ENCODE data around the gene NLRP1.

DNA sequence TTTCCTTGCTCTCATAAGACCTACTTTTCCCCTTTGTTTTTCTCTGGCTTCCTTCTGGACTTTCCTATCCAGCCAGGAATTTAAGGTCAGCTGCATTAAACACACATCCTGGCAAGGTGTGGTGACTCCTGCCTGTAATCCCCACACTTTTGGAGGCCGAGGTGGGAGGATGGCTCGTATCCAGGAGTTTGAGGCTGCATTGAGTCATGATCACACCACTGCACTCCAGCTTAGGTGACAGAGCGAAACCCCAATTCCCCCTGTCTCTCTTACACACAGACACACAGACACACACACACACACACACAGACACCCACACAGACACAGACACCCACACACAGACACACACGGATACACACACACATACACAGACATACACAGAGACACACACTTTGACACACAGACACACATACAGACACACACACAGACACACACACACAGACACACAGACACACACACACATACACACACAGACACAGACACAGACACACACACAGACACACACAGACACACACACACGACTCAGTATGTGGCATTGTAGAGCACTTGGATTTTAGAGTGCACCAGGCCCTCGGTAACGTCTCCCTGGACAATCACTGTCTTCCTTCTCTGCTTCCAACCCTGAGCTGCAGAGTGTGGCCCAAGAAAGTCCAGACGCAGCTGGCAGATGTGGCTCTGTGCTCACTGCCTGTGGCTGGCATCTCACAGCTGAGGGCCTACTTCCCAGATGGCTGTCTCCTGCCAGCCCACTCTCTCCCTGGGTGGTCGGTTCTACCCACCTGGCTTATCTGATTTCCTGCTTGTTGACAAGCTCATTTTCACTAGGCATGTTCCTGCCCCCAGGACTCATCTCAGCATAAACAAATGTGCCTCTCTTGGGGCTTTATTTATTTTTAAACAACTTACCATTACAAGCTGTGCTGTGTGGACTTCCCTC, 39.0 kb downstream of the NLRP1 start:
- TF ChIP-seq, protein P1, sequence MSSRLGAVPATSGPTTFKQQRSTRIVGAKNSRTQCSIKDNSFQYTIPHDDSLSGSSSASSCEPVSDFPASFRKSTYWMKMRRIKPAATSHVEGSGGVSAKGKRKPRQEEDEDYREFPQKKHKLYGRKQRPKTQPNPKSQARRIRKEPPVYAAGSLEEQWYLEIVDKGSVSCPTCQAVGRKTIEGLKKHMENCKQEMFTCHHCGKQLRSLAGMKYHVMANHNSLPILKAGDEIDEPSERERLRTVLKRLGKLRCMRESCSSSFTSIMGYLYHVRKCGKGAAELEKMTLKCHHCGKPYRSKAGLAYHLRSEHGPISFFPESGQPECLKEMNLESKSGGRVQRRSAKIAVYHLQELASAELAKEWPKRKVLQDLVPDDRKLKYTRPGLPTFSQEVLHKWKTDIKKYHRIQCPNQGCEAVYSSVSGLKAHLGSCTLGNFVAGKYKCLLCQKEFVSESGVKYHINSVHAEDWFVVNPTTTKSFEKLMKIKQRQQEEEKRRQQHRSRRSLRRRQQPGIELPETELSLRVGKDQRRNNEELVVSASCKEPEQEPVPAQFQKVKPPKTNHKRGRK (CRISPR knock-in tag; IDR thresholded peaks at IDR 0.05) = no peak
- TF ChIP-seq NFE2L2 (IDR thresholded peaks at IDR 0.05; ENCODE audit: low read length) (no peak), MEIS2 (CRISPR knock-in tag; IDR thresholded peaks at IDR 0.05) (no peak), ZNF841 (CRISPR knock-in tag; IDR thresholded peaks at IDR 0.05; ENCODE audit: borderline replicate concordance) (no peak), TCF7L2 (IDR thresholded peaks at IDR 0.05; ENCODE audit: low read depth, low read length) (no peak), KMT2A (CRISPR knock-in tag; IDR thresholded peaks at IDR 0.05) (no peak), CTCF (CRISPR knock-in tag; IDR thresholded peaks at IDR 0.05) (no peak), USF2 (IDR thresholded peaks at IDR 0.05; ENCODE audit: low read depth, low read length) (no peak), USF2 (CRISPR knock-in tag; IDR thresholded peaks at IDR 0.05; ENCODE audit: borderline replicate concordance) (no peak), HNRNPK (IDR thresholded peaks at IDR 0.05; ENCODE audit: low read depth, low read length, poor library complexity, severe bottlenecking) (no peak)

Measured in HepG2 (cell line).